ENCODE results near the gene MTA2.

Gene MTA2

GRCh38 chr11:62593434-62594044 is 8.1 kb downstream of the MTA2 start:
- no peak for TF ChIP-seq PATZ1 (CRISPR knock-in tag; IDR thresholded peaks at IDR 0.05; ENCODE audit: borderline replicate concordance)
- no peak for TF ChIP-seq ZFP30 (CRISPR knock-in tag; IDR thresholded peaks at IDR 0.05)
- no peak for TF ChIP-seq CREB5 (CRISPR knock-in tag; IDR thresholded peaks at IDR 0.05; ENCODE audit: low read depth)
- TF ChIP-seq ZFP3 (CRISPR knock-in tag; IDR thresholded peaks at IDR 0.05) = no peak
- TF ChIP-seq ARNTL (CRISPR knock-in tag; IDR thresholded peaks at IDR 0.05; ENCODE audit: borderline replicate concordance, low read depth) = no peak
- TF ChIP-seq RARB (CRISPR knock-in tag; IDR thresholded peaks at IDR 0.05) = no peak
- TF ChIP-seq POU6F1 (CRISPR knock-in tag; IDR thresholded peaks at IDR 0.05; ENCODE audit: borderline replicate concordance, low read depth) = no peak
- no peak for TF ChIP-seq ZNF8 (CRISPR knock-in tag; IDR thresholded peaks at IDR 0.05)
- TF ChIP-seq ZNF565 (CRISPR knock-in tag; conservative IDR thresholded peaks at IDR 0.05; ENCODE audit: low read depth) = no peak
- TF ChIP-seq PPARA (CRISPR knock-in tag; IDR thresholded peaks at IDR 0.05; ENCODE audit: borderline replicate concordance) = no peak
- TF ChIP-seq BACH2 (CRISPR knock-in tag; IDR thresholded peaks at IDR 0.05; ENCODE audit: borderline replicate concordance) = no peak
- TF ChIP-seq ESRRG (CRISPR knock-in tag; IDR thresholded peaks at IDR 0.05) = no peak
- no peak for TF ChIP-seq TOX (CRISPR knock-in tag; IDR thresholded peaks at IDR 0.05; ENCODE audit: borderline replicate concordance)
- no peak for TF ChIP-seq ZC3H10 (CRISPR knock-in tag; IDR thresholded peaks at IDR 0.05)
- TF ChIP-seq ISL1 (CRISPR knock-in tag; IDR thresholded peaks at IDR 0.05) = no peak
- TF ChIP-seq, protein P1, sequence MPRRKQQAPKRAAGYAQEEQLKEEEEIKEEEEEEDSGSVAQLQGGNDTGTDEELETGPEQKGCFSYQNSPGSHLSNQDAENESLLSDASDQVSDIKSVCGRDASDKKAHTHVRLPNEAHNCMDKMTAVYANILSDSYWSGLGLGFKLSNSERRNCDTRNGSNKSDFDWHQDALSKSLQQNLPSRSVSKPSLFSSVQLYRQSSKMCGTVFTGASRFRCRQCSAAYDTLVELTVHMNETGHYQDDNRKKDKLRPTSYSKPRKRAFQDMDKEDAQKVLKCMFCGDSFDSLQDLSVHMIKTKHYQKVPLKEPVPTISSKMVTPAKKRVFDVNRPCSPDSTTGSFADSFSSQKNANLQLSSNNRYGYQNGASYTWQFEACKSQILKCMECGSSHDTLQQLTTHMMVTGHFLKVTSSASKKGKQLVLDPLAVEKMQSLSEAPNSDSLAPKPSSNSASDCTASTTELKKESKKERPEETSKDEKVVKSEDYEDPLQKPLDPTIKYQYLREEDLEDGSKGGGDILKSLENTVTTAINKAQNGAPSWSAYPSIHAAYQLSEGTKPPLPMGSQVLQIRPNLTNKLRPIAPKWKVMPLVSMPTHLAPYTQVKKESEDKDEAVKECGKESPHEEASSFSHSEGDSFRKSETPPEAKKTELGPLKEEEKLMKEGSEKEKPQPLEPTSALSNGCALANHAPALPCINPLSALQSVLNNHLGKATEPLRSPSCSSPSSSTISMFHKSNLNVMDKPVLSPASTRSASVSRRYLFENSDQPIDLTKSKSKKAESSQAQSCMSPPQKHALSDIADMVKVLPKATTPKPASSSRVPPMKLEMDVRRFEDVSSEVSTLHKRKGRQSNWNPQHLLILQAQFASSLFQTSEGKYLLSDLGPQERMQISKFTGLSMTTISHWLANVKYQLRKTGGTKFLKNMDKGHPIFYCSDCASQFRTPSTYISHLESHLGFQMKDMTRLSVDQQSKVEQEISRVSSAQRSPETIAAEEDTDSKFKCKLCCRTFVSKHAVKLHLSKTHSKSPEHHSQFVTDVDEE (CRISPR knock-in tag; IDR thresholded peaks at IDR 0.05) = no peak
- TF ChIP-seq TCF4 (CRISPR knock-in tag; IDR thresholded peaks at IDR 0.05; ENCODE audit: borderline replicate concordance) = no peak
- TF ChIP-seq CSDC2 (CRISPR knock-in tag; IDR thresholded peaks at IDR 0.05) = no peak
- no peak for TF ChIP-seq ZNF70 (CRISPR knock-in tag; IDR thresholded peaks at IDR 0.05)
- TF ChIP-seq, protein P2, sequence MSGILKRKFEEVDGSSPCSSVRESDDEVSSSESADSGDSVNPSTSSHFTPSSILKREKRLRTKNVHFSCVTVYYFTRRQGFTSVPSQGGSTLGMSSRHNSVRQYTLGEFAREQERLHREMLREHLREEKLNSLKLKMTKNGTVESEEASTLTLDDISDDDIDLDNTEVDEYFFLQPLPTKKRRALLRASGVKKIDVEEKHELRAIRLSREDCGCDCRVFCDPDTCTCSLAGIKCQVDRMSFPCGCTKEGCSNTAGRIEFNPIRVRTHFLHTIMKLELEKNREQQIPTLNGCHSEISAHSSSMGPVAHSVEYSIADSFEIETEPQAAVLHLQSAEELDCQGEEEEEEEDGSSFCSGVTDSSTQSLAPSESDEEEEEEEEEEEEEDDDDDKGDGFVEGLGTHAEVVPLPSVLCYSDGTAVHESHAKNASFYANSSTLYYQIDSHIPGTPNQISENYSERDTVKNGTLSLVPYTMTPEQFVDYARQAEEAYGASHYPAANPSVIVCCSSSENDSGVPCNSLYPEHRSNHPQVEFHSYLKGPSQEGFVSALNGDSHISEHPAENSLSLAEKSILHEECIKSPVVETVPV (CRISPR knock-in tag; IDR thresholded peaks at IDR 0.05) = no peak
- ATAC-seq = peak; percentile 36

DNA sequence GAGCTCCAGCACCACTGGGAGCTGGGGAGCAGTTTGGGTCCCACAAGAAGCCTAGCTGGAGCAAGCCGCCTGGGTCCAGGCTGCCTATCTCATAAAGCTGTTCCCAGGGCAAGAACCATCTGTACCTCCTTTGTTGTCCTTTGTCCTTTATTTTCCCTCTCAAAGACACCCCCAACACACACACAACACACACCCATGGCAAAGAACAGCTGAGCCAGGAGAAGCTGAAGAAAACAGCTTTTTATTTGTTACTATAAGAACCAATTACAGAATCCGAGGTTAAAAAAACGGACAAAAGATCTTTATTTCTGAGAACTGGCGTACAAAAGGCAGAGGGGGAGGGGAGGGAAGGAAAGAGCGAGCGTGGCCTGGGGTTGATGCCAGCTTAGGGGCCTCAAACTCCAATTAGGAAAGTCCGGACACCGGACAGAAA is 8.7 kb downstream of the MTA2 start:
- ATAC-seq = no peak

More for the DNA sequence above, 8.7 kb downstream of the MTA2 start:
- TF ChIP-seq GLIS3 (CRISPR knock-in tag; IDR thresholded peaks at IDR 0.05) = no peak
- no peak for TF ChIP-seq ZNF70 (CRISPR knock-in tag; IDR thresholded peaks at IDR 0.05)
- TF ChIP-seq ISL1 (CRISPR knock-in tag; IDR thresholded peaks at IDR 0.05) = no peak
- no peak for TF ChIP-seq ZNF8 (CRISPR knock-in tag; IDR thresholded peaks at IDR 0.05)
- no peak for TF ChIP-seq ZC3H10 (CRISPR knock-in tag; IDR thresholded peaks at IDR 0.05)
- no peak for TF ChIP-seq ESRRG (CRISPR knock-in tag; IDR thresholded peaks at IDR 0.05)

All from SK-N-SH treated with all-trans-retinoic acid at 6 μM for 48 hours (cell line).